ENCODE results near the gene ARSI.

The ARSI gene

GRCh38 chr5:150302301-150303069 is at the start of gene ARSI:
TSS of gene ARSI (minus strand) at chr5:150302905. CDS start at chr5:150302373, 532 bp downstream.
- Mint-ChIP-seq H3K27me3 (ENCODE audit: low read depth, poor library complexity) (peaks cover 11% of the 10 kb centered on the region), H3K36me3 (ENCODE audit: low read depth) (no peaks in the 10 kb centered on the region), H3K4me1 (peaks cover 75% of the 10 kb centered on the region), H3K4me3 (peak within 1 kb of the TSS; percentile 81), H3K9me3 (no peaks in the 10 kb centered on the region), H3K27ac (no peak within 1 kb of the TSS)
- no peak for TF ChIP-seq CTCF (IDR thresholded peaks at IDR 0.05)
- peak; percentile 70 for DNase-seq

GRCh38 chr5:150350524-150351344 is 48.0 kb upstream of the ARSI start:
- Mint-ChIP-seq H3K27ac (no peak overlapping the region), H3K4me3 (no peak overlapping the region), H3K4me1 (peaks cover 46% of the 10 kb centered on the region), H3K9me3 (no peaks in the 10 kb centered on the region), H3K36me3 (ENCODE audit: low read depth) (no peaks in the 10 kb centered on the region), H3K27me3 (ENCODE audit: low read depth, poor library complexity) (peaks cover 14% of the 10 kb centered on the region)
- TF ChIP-seq CTCF (IDR thresholded peaks at IDR 0.05), result peak; percentile 68
- peak; percentile 80 for DNase-seq

- DNase-seq, result no peak
- H3K9me3 Mint-ChIP-seq, result no peaks in the 10 kb centered on the region
- no peaks in the 10 kb centered on the region for H3K36me3 Mint-ChIP-seq (ENCODE audit: low read depth)
- peaks cover 9% of the 10 kb centered on the region for H3K27me3 Mint-ChIP-seq (ENCODE audit: low read depth, poor library complexity)
- peaks cover 49% of the 10 kb centered on the region for H3K4me1 Mint-ChIP-seq
- H3K4me3 Mint-ChIP-seq, result no peak overlapping the region
- no peak for TF ChIP-seq CTCF (IDR thresholded peaks at IDR 0.05)
- H3K27ac Mint-ChIP-seq, result no peak overlapping the region
Observed at GRCh38 chr5:150349681-150350275, 47.1 kb upstream of the ARSI start.

GRCh38 chr5:150347451-150347850 is 44.7 kb upstream of the ARSI start:
- peaks cover 51% of the 10 kb centered on the region for H3K4me1 Mint-ChIP-seq
- H3K9me3 Mint-ChIP-seq, result no peaks in the 10 kb centered on the region
- peaks cover 6% of the 10 kb centered on the region for H3K27me3 Mint-ChIP-seq (ENCODE audit: low read depth, poor library complexity)
- no peak for TF ChIP-seq CTCF (IDR thresholded peaks at IDR 0.05)
- DNase-seq, result no peak
- no peak overlapping the region for H3K4me3 Mint-ChIP-seq
- peak overlapping the region; percentile 5 for H3K27ac Mint-ChIP-seq
- H3K36me3 Mint-ChIP-seq (ENCODE audit: low read depth), result no peaks in the 10 kb centered on the region

GRCh38 chr5:150347003-150347402 is 44.3 kb upstream of the ARSI start:
- no peak for TF ChIP-seq CTCF (IDR thresholded peaks at IDR 0.05)
- no peaks in the 10 kb centered on the region for H3K36me3 Mint-ChIP-seq (ENCODE audit: low read depth)
- no peaks in the 10 kb centered on the region for H3K9me3 Mint-ChIP-seq
- H3K27ac Mint-ChIP-seq, result peak overlapping the region; percentile 72
- no peak overlapping the region for H3K4me3 Mint-ChIP-seq
- H3K4me1 Mint-ChIP-seq, result peaks cover 51% of the 10 kb centered on the region
- no peak for DNase-seq
- peaks cover 6% of the 10 kb centered on the region for H3K27me3 Mint-ChIP-seq (ENCODE audit: low read depth, poor library complexity)

Data from nephron progenitor cell (in vitro differentiated cells).